ENCODE results near the gene PPIP5K1. TPM values are rescaled to one million over a fixed set of nuclear protein-coding genes. Genes with fewer than 3 reads are reported as not detected.

Gene PPIP5K1
- total RNA-seq, 2 donors from 2014 or later: 19.0 to 58.4 TPM

GRCh38 chr15:43550527-43551363 is 39.3 kb downstream of the PPIP5K1 start:
- intact Hi-C loops (cut with DNase I): no loop called here
- no peaks in the 10 kb centered on the region for H3K36me3 ChIP-seq
- H3K27me3 ChIP-seq (replicated peaks; ENCODE audit: insufficient read depth): no peaks in the 10 kb centered on the region
- no peak overlapping the region for H3K27ac ChIP-seq
- DNase-seq (ENCODE audit: low spot score): no peak
- TF ChIP-seq POLR2AphosphoS5 (IDR thresholded peaks at IDR 0.05) (no peak), POLR2A (IDR thresholded peaks at IDR 0.05) (no peak), CTCF (IDR thresholded peaks at IDR 0.05) (no peak)
- WGBS: 71% methylated on average over 10 of the region's 10 CpGs
- H3K4me1 ChIP-seq (replicated peaks): no peaks in the 10 kb centered on the region
- H3K9me3 ChIP-seq: no peaks in the 10 kb centered on the region
- H3K4me3 ChIP-seq: no peak overlapping the region

GRCh38 chr15:43547539-43547938 is 42.5 kb downstream of the PPIP5K1 start:
- no peaks in the 10 kb centered on the region for H3K27me3 ChIP-seq (replicated peaks; ENCODE audit: insufficient read depth)
- H3K9me3 ChIP-seq: no peaks in the 10 kb centered on the region
- H3K4me3 ChIP-seq: no peak overlapping the region
- no peak for DNase-seq (ENCODE audit: low spot score)
- H3K36me3 ChIP-seq: no peaks in the 10 kb centered on the region
- 100% methylated on average over 2 of the region's 2 CpGs for WGBS
- intact Hi-C loops (cut with DNase I): no loop called here
- no peaks in the 10 kb centered on the region for H3K4me1 ChIP-seq (replicated peaks)
- TF ChIP-seq POLR2AphosphoS5 (IDR thresholded peaks at IDR 0.05): no peak
- TF ChIP-seq CTCF (IDR thresholded peaks at IDR 0.05): no peak
- no peak for TF ChIP-seq POLR2A (IDR thresholded peaks at IDR 0.05)
- no peak overlapping the region for H3K27ac ChIP-seq

- intact Hi-C loops (cut with DNase I): no loop called here
- Histone ChIP-seq H3K27me3 (replicated peaks; ENCODE audit: insufficient read depth) (no peaks in the 10 kb centered on the region), H3K4me3 (no peak overlapping the region), H3K36me3 (no peaks in the 10 kb centered on the region), H3K9me3 (no peaks in the 10 kb centered on the region), H3K27ac (no peak overlapping the region), H3K4me1 (replicated peaks) (no peaks in the 10 kb centered on the region)
- TF ChIP-seq POLR2AphosphoS5 (IDR thresholded peaks at IDR 0.05) (no peak), POLR2A (IDR thresholded peaks at IDR 0.05) (no peak), CTCF (IDR thresholded peaks at IDR 0.05) (no peak)
- no peak for DNase-seq (ENCODE audit: low spot score)
- WGBS: 93% methylated on average over 1 of the region's 1 CpG
Observed at GRCh38 chr15:43545426-43545825, 44.6 kb downstream of the PPIP5K1 start.

- H3K9me3 ChIP-seq: no peaks in the 10 kb centered on the region
- no peaks in the 10 kb centered on the region for H3K4me1 ChIP-seq (replicated peaks)
- H3K4me3 ChIP-seq: no peak overlapping the region
- H3K27me3 ChIP-seq (replicated peaks; ENCODE audit: insufficient read depth): no peaks in the 10 kb centered on the region
- intact Hi-C loops (cut with DNase I): no loop called here
- DNase-seq (ENCODE audit: low spot score): no peak
- TF ChIP-seq POLR2AphosphoS5 (IDR thresholded peaks at IDR 0.05): no peak
- no peak for TF ChIP-seq POLR2A (IDR thresholded peaks at IDR 0.05)
- TF ChIP-seq CTCF (IDR thresholded peaks at IDR 0.05): no peak
- no peaks in the 10 kb centered on the region for H3K36me3 ChIP-seq
- H3K27ac ChIP-seq: no peak overlapping the region
Observed at GRCh38 chr15:43544266-43544665, 45.7 kb downstream of the PPIP5K1 start.

- intact Hi-C loops (cut with DNase I): no loop called here
- Histone ChIP-seq H3K27me3 (replicated peaks; ENCODE audit: insufficient read depth) (no peaks in the 10 kb centered on the region), H3K9me3 (no peaks in the 10 kb centered on the region), H3K4me1 (replicated peaks) (no peaks in the 10 kb centered on the region), H3K27ac (no peak overlapping the region), H3K36me3 (no peaks in the 10 kb centered on the region), H3K4me3 (no peak overlapping the region)
- no peak for DNase-seq (ENCODE audit: low spot score)
- TF ChIP-seq POLR2A (IDR thresholded peaks at IDR 0.05): no peak
- no peak for TF ChIP-seq CTCF (IDR thresholded peaks at IDR 0.05)
Observed at GRCh38 chr15:43541785-43542184, 48.2 kb downstream of the PPIP5K1 start.

All from prostate gland (tissue), 2 donors.